Amniotic epithelial cell (primary cell): ENCODE measurements around the gene CSNK1G3.

ENCODE experiments used
- DNase-seq: peaks from one replicate; pipeline ENCODE4 v3.0.0-alpha.2; 2010; ENCODE audit warnings: low read depth

CSNK1G3 gene

GRCh38 chr5:123647066-123647465 is 135.1 kb downstream of the CSNK1G3 start:
- no peak for DNase-seq

- no peak for DNase-seq
Measured at GRCh38 chr5:123651234-123651633, 139.3 kb downstream of the CSNK1G3 start.

GRCh38 chr5:123659011-123659410 is 147.0 kb downstream of the CSNK1G3 start:
- DNase-seq = no peak

GRCh38 chr5:123659495-123659894 is 147.5 kb downstream of the CSNK1G3 start:
- no peak for DNase-seq

GRCh38 chr5:123664961-123665360 is 153.0 kb downstream of the CSNK1G3 start:
- no peak for DNase-seq

- no peak for DNase-seq
Measured at GRCh38 chr5:123665822-123666371, 153.9 kb downstream of the CSNK1G3 start.
